Endothelial cell of umbilical vein (primary cell): ENCODE measurements around the gene CEP192.

ENCODE experiments used
- POLR2A ChIP-seq: IDR thresholded peaks from 2 replicates; pipeline ENCODE4 v1.6.1; 2012; ENCODE audit warnings: low read depth, mild to moderate bottlenecking, control low read depth, low read length
- TF ChIP-seq, protein P1 (sequence below), 2 donors: IDR thresholded peaks; 1 replicate in 1 of 2; 2 replicates in 1 of 2; pipeline ENCODE4 v1.5.1; 2011; ENCODE audit warnings: low read length in 2 of 2, mild to moderate bottlenecking in 2 of 2, moderate library complexity in 2 of 2, control low read depth in 1 of 2, inconsistent platforms in 1 of 2, low read depth in 1 of 2; ENCODE audit not compliant: insufficient read depth in 1 of 2; ENCODE audit errors: extremely low read depth in 1 of 2

DNA sequence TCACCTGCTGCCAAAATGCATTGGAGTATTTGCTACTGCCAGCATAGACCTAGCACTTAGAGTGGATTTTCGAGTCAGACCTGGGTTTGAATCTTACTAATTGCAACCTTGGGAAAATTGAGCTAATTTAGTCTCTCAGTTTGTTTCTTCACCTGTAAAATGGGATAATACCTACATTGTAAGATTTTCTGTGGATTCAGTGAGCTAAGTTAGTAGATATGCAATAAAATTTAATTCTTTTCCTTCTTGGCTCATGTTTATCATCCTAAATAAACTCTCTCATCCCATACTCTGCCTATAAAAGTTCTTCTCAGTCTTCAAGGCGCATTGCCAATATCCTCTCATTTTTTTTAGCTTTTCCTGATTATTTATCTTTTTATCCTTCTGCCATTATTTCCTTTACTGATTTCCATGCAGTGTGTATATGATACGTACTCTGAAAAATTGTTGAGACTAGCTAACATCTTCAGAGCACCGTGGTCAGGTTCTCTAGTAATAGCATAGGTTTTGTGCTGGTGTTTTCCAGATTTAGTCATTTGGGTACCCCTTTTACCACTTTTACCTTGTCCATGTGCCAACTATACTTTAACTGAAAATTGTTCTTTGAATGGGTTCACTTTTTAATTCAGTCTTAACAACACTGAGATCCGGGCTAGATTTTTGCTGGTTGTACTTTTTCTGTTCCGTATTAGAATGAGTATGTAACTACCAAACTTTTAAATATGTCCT is 7.3 kb downstream of the CEP192 start:
- TF ChIP-seq, protein P1, sequence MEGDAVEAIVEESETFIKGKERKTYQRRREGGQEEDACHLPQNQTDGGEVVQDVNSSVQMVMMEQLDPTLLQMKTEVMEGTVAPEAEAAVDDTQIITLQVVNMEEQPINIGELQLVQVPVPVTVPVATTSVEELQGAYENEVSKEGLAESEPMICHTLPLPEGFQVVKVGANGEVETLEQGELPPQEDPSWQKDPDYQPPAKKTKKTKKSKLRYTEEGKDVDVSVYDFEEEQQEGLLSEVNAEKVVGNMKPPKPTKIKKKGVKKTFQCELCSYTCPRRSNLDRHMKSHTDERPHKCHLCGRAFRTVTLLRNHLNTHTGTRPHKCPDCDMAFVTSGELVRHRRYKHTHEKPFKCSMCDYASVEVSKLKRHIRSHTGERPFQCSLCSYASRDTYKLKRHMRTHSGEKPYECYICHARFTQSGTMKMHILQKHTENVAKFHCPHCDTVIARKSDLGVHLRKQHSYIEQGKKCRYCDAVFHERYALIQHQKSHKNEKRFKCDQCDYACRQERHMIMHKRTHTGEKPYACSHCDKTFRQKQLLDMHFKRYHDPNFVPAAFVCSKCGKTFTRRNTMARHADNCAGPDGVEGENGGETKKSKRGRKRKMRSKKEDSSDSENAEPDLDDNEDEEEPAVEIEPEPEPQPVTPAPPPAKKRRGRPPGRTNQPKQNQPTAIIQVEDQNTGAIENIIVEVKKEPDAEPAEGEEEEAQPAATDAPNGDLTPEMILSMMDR (IDR thresholded peaks at IDR 0.05; ENCODE audit: extremely low read depth in 1 of 2, insufficient read depth in 1 of 2, low read depth in 1 of 2, low read length in 2 of 2), result no peak
- no peak for TF ChIP-seq POLR2A
